ENCODE results near the gene RHBDL2. TPM values are rescaled to one million over a fixed set of nuclear protein-coding genes. Genes with fewer than 3 reads are reported as not detected.

Gene RHBDL2
- total and polyA plus RNA-seq, 2 experiments from 2014 or later: 0.90 to 1.2 TPM

DNA sequence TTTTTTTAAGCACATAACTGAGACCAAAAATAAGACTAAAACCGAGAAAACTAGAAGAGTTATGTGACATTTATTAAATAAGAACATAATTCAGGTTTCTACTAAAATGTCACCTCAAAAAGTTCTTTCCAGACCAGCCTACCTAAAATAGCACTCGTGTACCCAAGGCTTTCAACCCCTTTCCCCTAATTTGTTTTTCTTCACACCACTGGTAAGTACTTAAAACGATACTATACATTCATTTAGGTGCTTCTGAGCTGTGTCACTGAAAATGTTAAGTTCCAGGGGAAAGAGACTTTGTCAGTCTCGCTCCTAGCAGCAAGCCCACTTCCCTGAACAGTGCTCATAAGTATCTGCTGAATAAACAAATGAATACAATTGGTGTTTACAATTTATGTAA lies 88.8 kb downstream of the RHBDL2 start:
- H3K36me3 Mint-ChIP-seq (ENCODE audit: low read depth): peaks cover 24% of the 10 kb centered on the region; the same call in 2 of the 3 replicates
- Histone ChIP-seq H3K27me3 (ENCODE audit: insufficient read depth) (no peaks in the 10 kb centered on the region), H3K9me2 (ENCODE audit: insufficient read depth) (no peaks in the 10 kb centered on the region), H3F3A (replicated peaks; ENCODE audit: low read depth) (no peaks in the 10 kb centered on the region), H3K36me3 (ENCODE audit: insufficient read depth) (peaks cover 44% of the 10 kb centered on the region; the same call in 1 of the 2 replicates), H4K20me1 (replicated peaks; ENCODE audit: insufficient read depth) (peaks cover 19% of the 10 kb centered on the region; the same call in 1 of the 2 replicates), H2AFZ (no peak overlapping the region), H3K4me3 (no peak overlapping the region), H3K4me1 (ENCODE audit: insufficient read depth) (no peaks in the 10 kb centered on the region), H3K4me2 (no peak overlapping the region), H3K27ac (ENCODE audit: low read depth) (no peak overlapping the region), H3K79me2 (replicated peaks; ENCODE audit: insufficient read depth) (peaks cover 16% of the 10 kb centered on the region)
- TF ChIP-seq, protein P1, sequence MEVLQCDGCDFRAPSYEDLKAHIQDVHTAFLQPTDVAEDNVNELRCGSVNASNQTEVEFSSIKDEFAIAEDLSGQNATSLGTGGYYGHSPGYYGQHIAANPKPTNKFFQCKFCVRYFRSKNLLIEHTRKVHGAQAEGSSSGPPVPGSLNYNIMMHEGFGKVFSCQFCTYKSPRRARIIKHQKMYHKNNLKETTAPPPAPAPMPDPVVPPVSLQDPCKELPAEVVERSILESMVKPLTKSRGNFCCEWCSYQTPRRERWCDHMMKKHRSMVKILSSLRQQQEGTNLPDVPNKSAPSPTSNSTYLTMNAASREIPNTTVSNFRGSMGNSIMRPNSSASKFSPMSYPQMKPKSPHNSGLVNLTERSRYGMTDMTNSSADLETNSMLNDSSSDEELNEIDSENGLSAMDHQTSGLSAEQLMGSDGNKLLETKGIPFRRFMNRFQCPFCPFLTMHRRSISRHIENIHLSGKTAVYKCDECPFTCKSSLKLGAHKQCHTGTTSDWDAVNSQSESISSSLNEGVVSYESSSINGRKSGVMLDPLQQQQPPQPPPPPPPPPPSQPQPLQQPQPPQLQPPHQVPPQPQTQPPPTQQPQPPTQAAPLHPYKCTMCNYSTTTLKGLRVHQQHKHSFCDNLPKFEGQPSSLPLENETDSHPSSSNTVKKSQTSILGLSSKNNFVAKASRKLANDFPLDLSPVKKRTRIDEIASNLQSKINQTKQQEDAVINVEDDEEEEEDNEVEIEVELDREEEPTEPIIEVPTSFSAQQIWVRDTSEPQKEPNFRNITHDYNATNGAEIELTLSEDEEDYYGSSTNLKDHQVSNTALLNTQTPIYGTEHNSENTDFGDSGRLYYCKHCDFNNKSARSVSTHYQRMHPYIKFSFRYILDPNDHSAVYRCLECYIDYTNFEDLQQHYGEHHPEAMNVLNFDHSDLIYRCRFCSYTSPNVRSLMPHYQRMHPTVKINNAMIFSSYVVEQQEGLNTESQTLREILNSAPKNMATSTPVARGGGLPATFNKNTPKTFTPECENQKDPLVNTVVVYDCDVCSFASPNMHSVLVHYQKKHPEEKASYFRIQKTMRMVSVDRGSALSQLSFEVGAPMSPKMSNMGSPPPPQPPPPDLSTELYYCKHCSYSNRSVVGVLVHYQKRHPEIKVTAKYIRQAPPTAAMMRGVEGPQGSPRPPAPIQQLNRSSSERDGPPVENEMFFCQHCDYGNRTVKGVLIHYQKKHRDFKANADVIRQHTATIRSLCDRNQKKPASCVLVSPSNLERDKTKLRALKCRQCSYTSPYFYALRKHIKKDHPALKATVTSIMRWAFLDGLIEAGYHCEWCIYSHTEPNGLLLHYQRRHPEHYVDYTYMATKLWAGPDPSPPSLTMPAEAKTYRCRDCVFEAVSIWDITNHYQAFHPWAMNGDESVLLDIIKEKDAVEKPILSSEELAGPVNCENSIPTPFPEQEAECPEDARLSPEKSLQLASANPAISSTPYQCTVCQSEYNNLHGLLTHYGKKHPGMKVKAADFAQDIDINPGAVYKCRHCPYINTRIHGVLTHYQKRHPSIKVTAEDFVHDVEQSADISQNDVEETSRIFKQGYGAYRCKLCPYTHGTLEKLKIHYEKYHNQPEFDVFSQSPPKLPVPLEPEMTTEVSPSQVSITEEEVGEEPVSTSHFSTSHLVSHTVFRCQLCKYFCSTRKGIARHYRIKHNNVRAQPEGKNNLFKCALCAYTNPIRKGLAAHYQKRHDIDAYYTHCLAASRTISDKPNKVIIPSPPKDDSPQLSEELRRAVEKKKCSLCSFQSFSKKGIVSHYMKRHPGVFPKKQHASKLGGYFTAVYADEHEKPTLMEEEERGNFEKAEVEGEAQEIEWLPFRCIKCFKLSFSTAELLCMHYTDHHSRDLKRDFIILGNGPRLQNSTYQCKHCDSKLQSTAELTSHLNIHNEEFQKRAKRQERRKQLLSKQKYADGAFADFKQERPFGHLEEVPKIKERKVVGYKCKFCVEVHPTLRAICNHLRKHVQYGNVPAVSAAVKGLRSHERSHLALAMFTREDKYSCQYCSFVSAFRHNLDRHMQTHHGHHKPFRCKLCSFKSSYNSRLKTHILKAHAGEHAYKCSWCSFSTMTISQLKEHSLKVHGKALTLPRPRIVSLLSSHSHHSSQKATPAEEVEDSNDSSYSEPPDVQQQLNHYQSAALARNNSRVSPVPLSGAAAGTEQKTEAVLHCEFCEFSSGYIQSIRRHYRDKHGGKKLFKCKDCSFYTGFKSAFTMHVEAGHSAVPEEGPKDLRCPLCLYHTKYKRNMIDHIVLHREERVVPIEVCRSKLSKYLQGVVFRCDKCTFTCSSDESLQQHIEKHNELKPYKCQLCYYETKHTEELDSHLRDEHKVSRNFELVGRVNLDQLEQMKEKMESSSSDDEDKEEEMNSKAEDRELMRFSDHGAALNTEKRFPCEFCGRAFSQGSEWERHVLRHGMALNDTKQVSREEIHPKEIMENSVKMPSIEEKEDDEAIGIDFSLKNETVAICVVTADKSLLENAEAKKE (CRISPR knock-in tag; IDR thresholded peaks at IDR 0.05): no peak
- TF ChIP-seq, protein P2, sequence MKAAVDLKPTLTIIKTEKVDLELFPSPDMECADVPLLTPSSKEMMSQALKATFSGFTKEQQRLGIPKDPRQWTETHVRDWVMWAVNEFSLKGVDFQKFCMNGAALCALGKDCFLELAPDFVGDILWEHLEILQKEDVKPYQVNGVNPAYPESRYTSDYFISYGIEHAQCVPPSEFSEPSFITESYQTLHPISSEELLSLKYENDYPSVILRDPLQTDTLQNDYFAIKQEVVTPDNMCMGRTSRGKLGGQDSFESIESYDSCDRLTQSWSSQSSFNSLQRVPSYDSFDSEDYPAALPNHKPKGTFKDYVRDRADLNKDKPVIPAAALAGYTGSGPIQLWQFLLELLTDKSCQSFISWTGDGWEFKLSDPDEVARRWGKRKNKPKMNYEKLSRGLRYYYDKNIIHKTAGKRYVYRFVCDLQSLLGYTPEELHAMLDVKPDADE (IDR thresholded peaks at IDR 0.05): no peak
- TF ChIP-seq JUNB (IDR thresholded peaks at IDR 0.05; ENCODE audit: unreplicated experiment) (no peak), EZH2phosphoT487 (IDR thresholded peaks at IDR 0.05; ENCODE audit: unreplicated experiment) (no peak), STAT1 (IDR thresholded peaks at IDR 0.05; ENCODE audit: unreplicated experiment) (no peak)
- ATAC-seq (no peak), DNase-seq (ENCODE audit: low spot score) (no peak)
- H3K9me3 Mint-ChIP-seq: no peaks in the 10 kb centered on the region
- H3K27me3 Mint-ChIP-seq (ENCODE audit: insufficient read depth, low read depth, poor library complexity): no peaks in the 10 kb centered on the region
- H3K4me1 Mint-ChIP-seq: 0 out of 3 replicates have a peak, but pooled peaks cover 2% of the 10 kb centered on the region
- H3K27ac Mint-ChIP-seq: no peak overlapping the region
- H3K4me3 Mint-ChIP-seq: no peak overlapping the region
